BE2C (cell line): ENCODE results near the gene DEPDC5.

ENCODE experiments used
- DNase-seq: peaks from one replicate; pipeline ENCODE4 v3.0.0-alpha.2; 2020
- H3K27me3 ChIP-seq: fragments of 250-450 bp; sonication (Bioruptor Pico); 2 replicates; pipeline ENCODE4 v1.5.1; 2020; ENCODE audit warnings: mild to moderate bottlenecking
- H3K36me3 ChIP-seq: fragments of 250-450 bp; sonication (Bioruptor Pico); 2 replicates; pipeline ENCODE4 v1.5.1; 2020; ENCODE audit warnings: mild to moderate bottlenecking
- H3K4me1 ChIP-seq: fragments of 250-450 bp; sonication (Bioruptor Pico); 2 replicates; pipeline ENCODE4 v1.5.1; 2020
- H3K4me3 ChIP-seq: 2 replicates; pipeline ENCODE4 v1.5.1; 2011; ENCODE audit warnings: low read depth, low read length
- H3K9me3 ChIP-seq: fragments of 250-450 bp; sonication (Bioruptor Pico); 2 replicates; pipeline ENCODE4 v1.5.1; 2020
- TF ChIP-seq, protein P1 (sequence below): IDR thresholded peaks from 2 replicates; pipeline ENCODE4 v1.5.1; 2012; ENCODE audit warnings: mild to moderate bottlenecking, low read depth, low read length

The DEPDC5 gene

DNA sequence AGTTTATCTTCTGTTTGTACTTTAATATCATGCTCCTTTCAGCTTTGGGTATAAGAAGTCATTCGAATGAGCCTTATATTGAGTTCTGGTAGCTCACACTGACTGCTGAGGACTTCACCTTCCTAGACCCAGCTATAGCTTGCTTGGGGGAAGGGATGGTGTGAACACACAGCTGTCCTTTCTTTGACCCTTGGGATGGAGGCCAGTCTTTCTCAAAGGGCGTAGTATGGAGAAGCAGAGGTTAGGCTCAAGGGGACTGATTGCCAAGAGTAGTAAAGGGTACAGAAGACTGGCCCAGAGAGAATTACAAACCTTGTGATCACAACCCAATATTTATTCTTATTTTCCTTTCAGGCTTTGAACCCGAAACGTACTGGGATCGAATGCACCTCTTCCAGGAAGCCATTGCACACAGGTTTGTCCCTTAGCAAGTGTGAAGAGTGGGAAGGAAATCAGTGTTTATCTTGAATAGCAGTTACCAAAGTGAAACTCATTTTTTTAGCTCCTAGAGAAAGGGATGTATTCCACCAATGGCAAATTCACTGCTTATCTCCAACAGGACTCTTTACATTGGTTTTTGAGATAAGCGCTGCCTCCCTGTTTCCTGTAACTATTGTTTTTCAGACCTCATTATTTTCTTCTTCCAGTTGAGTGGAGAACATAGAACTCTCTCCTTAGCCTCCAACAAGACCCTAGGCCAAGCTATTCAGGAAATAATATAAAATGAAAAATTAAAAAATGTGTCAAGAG lies 147.7 kb downstream of the DEPDC5 start:
- Histone ChIP-seq H3K4me1 (peaks cover 8% of the 10 kb centered on the region; the same call in 1 of the 2 replicates), H3K27me3 (no peaks in the 10 kb centered on the region), H3K36me3 (no peaks in the 10 kb centered on the region), H3K9me3 (no peaks in the 10 kb centered on the region), H3K4me3 (no peak overlapping the region)
- TF ChIP-seq, protein P1, sequence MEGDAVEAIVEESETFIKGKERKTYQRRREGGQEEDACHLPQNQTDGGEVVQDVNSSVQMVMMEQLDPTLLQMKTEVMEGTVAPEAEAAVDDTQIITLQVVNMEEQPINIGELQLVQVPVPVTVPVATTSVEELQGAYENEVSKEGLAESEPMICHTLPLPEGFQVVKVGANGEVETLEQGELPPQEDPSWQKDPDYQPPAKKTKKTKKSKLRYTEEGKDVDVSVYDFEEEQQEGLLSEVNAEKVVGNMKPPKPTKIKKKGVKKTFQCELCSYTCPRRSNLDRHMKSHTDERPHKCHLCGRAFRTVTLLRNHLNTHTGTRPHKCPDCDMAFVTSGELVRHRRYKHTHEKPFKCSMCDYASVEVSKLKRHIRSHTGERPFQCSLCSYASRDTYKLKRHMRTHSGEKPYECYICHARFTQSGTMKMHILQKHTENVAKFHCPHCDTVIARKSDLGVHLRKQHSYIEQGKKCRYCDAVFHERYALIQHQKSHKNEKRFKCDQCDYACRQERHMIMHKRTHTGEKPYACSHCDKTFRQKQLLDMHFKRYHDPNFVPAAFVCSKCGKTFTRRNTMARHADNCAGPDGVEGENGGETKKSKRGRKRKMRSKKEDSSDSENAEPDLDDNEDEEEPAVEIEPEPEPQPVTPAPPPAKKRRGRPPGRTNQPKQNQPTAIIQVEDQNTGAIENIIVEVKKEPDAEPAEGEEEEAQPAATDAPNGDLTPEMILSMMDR, result no peak
- DNase-seq, result no peak

DNA sequence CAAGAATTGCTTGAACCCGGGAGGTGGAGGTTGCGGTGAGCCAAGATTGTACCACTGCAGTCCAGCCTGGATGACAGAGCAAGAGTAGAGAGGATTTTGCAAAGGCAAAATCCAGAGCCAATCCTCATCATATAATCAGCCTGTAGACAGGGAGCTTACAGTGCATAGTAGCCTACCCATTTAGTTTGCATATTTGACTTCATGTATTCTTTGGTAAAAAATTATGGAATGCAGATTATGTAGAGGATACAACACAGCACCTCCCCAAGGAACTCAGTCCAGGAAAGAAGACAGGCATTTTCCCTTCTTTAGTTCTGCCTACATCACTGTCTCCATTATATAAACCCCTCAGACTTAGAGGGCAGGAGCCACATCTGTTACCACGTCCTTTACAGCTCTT lies 150.8 kb downstream of the DEPDC5 start:
- no peak overlapping the region for H3K4me3 ChIP-seq
- TF ChIP-seq, protein P1, result no peak
- peaks cover 8% of the 10 kb centered on the region; the same call in 1 of the 2 replicates for H3K4me1 ChIP-seq
- no peaks in the 10 kb centered on the region for H3K27me3 ChIP-seq
- DNase-seq, result no peak
- H3K36me3 ChIP-seq, result no peaks in the 10 kb centered on the region
- H3K9me3 ChIP-seq, result no peaks in the 10 kb centered on the region

DNA sequence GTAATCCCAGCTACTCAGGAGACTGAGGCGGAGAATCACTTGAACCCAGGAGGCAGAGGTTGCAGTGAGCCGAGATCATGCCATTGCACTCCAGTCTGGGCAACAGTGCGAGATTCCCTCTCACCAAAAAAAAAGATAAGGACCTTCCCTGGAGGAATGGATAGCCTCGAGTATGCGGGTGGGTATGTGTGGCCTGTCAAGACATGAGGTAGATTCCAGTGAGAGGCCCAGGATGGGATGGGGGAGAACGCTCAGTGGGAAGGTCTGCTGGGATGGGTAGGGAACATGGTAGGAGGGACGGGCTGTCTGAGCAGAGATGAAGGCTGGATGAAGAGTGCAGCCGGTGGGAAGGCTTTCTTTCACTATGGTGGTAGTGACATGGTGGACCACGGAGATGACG lies 151.5 kb downstream of the DEPDC5 start:
- H3K9me3 ChIP-seq, result no peaks in the 10 kb centered on the region
- TF ChIP-seq, protein P1, result no peak
- H3K4me1 ChIP-seq, result peaks cover 8% of the 10 kb centered on the region; the same call in 1 of the 2 replicates
- no peak overlapping the region for H3K4me3 ChIP-seq
- H3K27me3 ChIP-seq, result no peaks in the 10 kb centered on the region
- no peak for DNase-seq
- no peaks in the 10 kb centered on the region for H3K36me3 ChIP-seq

DNA sequence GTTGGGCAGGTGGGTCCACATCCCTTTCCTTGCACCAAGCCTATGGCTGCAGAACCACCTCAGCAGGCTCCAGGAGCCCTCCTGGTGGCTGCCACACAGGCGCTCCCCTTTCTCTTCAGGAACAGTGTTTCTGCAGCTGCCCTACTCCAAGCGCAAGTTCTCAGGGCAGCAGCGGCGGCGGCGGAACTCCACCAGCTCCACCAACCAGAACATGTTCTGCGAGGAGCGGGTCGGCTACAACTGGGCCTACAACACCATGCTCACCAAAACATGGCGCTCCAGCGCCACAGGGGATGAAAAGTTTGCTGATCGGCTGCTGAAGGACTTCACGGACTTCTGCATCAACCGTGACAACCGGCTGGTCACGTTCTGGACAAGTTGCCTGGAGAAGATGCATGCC lies 152.3 kb downstream of the DEPDC5 start:
- TF ChIP-seq, protein P1, result no peak
- no peaks in the 10 kb centered on the region for H3K36me3 ChIP-seq

DNA sequence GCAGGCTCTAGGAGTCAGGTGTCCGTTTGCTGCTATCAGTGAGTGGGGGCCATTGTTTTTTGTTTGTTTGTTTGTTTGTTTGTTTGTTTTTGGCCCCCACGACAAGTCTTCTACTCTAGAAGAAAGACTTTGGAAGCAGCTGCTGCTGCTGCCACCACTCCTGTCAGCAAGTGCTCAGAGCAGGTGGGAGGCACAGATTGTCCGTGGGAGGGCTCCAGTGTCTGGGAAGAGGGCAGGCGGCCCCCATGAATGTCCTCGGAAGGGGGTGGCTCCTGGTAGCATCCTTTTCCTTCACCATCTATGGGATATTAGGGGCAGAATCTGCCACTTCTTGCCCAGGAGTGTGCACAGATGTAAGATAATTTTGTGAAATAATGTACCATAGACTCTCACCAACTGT lies 152.8 kb downstream of the DEPDC5 start:
- Histone ChIP-seq H3K4me3 (no peak overlapping the region), H3K9me3 (no peaks in the 10 kb centered on the region), H3K27me3 (no peaks in the 10 kb centered on the region), H3K4me1 (peaks cover 4% of the 10 kb centered on the region; the same call in 1 of the 2 replicates), H3K36me3 (no peaks in the 10 kb centered on the region)
- no peak for DNase-seq
- TF ChIP-seq, protein P1, result no peak

More for the DNA sequence above, 152.3 kb downstream of the DEPDC5 start:
- DNase-seq, result no peak
- peaks cover 8% of the 10 kb centered on the region; the same call in 1 of the 2 replicates for H3K4me1 ChIP-seq
- no peaks in the 10 kb centered on the region for H3K27me3 ChIP-seq
- no peak overlapping the region for H3K4me3 ChIP-seq
- H3K9me3 ChIP-seq, result no peaks in the 10 kb centered on the region

DNA sequence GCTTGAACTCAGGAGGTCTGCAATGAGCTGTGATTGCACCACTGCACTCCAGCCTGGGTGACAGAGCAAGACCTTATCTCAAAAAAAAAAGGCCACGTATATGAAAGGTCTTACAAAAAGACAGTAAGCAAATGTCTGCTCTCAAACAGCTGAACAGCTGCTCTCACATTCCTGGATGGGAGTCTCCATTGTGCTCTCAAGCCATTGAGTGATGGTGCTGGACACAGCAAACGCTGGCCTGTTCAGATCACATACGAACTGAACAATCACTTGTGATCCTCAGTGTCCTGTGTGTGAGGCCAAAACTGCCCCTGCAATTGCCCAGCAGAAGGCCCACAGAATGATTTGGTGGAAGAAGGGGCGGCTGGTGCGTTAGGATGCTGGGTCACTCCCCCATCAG lies 156.2 kb downstream of the DEPDC5 start:
- H3K4me3 ChIP-seq, result no peak overlapping the region
- TF ChIP-seq, protein P1, result no peak
- no peaks in the 10 kb centered on the region for H3K36me3 ChIP-seq

More for the DNA sequence above, 156.2 kb downstream of the DEPDC5 start:
- Histone ChIP-seq H3K9me3 (no peaks in the 10 kb centered on the region), H3K27me3 (no peaks in the 10 kb centered on the region), H3K4me1 (no peaks in the 10 kb centered on the region)
- no peak for DNase-seq
